Limb (tissue), 2 donors: Measurements from ENCODE around the gene MNS1.
"Not testable (repeated sequence)": the region's sequence is repeated elsewhere in the genome, so short reads cannot be mapped to it uniquely, and the experiment has no call there.

ENCODE experiments used
- DNase-seq, 2 donors: peaks; one replicate each; pipeline ENCODE4 v3.0.0-alpha.2; 2016; ENCODE audit errors: extremely low spot score in 2 of 2

Gene MNS1

DNA sequence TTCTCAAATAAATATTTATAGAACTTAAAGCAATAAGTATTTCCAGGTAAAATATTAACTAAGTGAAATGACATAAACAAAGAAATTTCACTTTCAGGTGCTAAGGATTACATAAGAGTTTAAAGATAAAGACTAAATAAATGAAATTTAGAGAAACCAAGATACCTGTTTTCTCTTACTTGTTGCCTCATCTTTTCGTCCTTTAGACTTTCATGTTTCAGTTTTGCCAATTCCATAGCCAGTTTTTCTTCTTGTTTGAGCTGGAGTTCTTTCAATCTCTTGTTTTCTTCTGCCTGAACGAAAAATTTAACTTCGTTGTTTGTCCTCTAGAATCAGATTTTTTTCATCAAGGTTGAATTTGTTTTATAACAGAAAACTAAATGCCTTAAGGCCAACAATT is 8.7 kb downstream of the MNS1 start:
- DNase-seq: no peak

- no peak for DNase-seq
Measured at GRCh38 chr15:56454836-56455235, 10.1 kb downstream of the MNS1 start.

- DNase-seq: no peak
Measured at GRCh38 chr15:56445746-56446145, 19.2 kb downstream of the MNS1 start.

DNA sequence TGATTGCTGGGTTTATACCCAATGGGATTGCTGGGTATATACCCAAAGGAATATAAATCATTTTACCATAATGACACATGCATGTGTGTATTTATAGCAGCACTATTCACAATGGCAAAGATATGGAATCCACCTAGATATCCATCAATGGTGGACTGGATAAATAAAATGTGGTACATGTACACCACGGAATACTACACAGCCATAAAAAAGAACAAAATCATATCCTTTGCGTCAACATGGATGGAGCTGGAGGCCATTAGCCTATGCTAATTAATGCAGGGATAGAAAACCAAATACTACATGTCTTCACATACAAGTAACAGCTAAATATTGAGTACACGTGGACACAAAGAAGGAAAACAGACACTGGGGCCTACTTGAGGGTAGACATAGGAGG is 22.6 kb downstream of the MNS1 start:
- DNase-seq: no peak

GRCh38 chr15:56440214-56440770 is 24.6 kb downstream of the MNS1 start:
- no peak for DNase-seq

DNA sequence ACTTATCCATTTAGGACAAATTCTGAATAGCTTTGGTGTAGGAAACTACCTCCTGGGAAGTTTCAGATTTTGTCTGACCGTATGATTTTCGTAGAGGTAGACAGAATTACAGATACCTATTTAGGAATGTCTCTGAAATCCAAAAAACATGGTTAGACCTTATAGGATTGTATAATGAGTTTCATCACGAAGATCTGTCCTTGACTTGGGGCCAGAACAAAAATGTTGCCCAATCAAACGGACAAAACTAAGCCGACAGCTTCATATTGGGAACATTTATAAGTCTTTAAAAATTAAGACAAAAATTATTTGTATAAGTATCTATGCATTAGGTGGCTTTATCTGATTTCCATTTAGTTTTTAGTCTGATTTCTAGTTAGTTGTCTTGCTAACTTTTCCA is 32.6 kb downstream of the MNS1 start:
- DNase-seq: no peak

DNA sequence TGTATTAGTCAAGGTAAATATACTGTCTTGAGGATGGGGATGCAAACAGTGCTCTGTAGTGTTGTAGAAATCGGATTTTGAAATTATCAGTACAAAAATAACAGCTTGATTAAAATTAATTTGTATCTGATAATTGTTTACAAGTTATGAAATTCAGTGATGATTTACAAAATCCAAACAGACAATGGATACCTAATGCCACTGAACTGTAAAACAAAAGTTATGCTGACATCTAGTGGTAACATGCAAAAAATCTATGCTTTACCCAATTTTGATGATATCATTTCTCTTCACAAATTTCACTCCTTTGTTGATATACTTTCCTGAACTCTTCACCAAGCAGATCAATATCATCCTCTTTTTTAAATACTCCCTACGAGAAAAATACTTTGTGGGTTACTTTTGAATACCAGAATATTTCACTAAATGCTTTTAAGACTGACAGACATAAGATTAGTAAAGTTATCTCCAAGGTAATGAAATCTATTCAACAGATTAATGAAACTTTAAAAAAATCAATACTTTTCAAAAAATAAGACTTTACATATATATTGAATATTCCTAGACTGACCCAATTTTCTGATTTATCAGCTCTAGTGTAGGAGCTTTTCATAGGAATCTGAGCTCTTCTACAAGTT is 36.0 kb downstream of the MNS1 start:
- DNase-seq: peak in 1 of 2 donors; percentile 48

- DNase-seq: no peak
Measured at GRCh38 chr15:56425976-56426375, 39.0 kb downstream of the MNS1 start.

DNA sequence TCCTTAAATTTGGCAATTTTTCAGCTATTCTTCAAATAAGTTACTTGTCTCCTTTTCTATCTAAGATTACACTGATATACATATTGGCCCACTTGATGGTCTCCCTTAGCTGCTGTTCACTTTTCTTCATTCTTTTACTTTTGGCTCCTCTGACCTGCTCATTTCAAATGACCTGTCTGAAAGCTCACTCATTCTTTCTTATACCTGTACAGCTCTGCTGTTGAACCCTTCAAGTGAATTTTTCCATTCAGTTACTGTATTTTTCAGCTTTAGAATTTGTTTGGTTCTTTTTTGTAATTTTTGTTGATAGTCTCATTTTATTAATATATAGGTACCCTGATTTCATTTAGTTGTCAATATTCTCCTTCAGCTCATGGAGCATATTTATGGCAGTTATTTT is 39.7 kb downstream of the MNS1 start:
- DNase-seq: no peak

- DNase-seq: not testable (repeated sequence)
Measured at GRCh38 chr15:56413114-56413733, 51.7 kb downstream of the MNS1 start.

DNA sequence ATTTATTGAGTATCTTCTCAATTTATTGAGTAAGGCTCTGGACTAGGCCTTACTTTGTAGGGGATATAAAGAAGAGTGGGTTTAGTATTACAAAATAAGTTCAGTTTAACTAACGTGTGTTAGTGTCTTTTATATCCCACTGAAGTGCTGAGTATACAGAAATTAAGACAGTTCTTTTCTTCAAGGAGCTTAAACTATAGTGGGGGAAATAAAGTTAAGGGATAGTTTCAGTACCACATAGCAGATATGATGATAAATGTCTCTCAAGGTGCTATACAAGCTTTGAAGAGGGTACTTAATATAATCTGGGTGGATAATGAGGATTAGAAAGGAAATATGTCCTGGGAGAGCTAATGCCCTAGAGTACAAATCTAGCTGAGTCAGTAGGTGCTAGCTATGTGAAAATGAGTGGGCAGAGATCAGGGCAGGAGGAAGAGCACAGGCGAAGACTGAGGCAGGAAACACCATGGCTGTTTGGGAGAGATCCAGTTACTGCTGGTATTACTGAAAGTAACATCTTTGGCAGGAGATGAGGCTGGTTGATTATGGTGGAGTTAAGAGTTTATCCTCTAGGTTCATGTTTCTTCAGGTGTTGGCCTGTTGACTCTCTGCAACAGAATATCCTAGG is 53.7 kb downstream of the MNS1 start:
- no peak for DNase-seq

GRCh38 chr15:56410721-56411120 is 54.2 kb downstream of the MNS1 start:
- no peak for DNase-seq

DNA sequence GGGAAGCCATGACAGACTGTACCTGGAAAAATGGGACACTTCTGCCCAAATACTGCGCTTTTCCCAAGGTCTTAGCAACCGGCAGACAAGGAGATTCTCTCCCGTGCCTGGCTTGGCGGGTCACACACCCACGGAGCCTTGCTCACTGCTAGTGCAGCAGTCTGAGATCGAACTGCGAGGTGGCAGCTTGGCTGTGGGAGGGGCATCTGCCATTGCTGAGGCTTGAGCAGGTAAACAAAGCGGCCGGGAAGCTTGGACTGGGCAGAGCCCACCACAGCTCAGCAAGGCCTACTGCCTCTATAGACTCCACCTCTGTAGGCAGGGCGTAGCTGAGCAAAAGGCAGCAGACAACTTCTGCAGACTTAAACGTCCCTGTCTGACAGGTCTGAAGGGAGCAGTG is 65.7 kb downstream of the MNS1 start:
- DNase-seq: not testable (repeated sequence)

- not testable (repeated sequence) for DNase-seq
Measured at GRCh38 chr15:56397325-56397724, 67.6 kb downstream of the MNS1 start.

DNA sequence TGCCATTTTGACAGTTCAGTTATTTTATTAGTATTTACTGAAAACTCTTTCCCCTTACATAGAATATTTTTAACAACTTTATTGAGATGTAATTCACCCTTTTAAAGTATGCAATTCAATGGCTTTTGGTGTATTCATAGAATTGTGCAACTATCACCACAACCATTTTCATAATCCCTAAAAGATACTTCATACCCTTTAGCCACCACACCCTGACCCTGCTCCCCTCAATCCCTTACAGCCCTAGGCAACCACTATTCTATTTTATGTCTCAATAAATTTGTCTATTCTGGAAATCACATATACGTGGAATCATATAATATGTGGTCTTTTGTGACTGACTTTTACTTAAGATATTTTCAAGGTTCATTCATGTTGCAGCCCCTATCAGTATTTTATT is 70.0 kb downstream of the MNS1 start:
- DNase-seq: no peak

DNA sequence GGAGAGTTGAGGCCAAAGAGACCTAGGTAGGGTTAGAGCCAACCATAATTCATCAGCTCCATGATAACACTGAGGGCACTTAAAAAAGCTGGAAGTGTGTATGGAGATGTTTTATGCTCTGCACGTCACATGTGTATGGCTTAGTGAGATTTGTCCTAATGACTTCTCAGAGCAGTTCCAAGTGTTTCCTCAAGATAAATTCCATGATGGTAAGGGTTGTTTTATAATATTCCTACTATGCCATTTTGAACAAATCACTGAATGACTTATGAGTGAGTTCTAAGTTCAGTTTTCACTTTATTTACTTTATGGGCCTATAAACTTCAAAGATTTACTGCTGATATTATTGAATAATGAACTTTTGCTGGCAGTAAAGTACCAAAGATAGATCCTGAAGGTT is 71.7 kb downstream of the MNS1 start:
- no peak for DNase-seq

- no peak for DNase-seq
Measured at GRCh38 chr15:56390739-56391267, 74.1 kb downstream of the MNS1 start.

DNA sequence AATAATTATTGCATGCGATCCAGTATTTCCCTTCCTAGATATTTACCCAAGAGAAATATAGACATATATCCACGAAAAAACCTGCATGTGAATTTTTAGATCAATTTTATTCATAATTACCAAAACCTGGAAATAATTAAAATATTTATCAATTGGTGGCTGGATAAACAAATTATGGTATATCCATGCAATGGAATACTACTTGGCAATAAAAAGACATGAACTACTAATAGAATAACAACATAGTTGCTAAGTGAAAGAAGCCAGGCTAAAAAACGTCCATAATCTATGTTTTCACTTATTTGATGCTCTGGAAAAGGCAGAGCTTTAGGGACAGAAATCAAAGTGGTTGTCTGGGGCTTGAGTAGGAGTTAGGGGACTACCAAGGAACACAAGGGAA is 79.0 kb downstream of the MNS1 start:
- no peak for DNase-seq

GRCh38 chr15:56383010-56383409 is 81.9 kb downstream of the MNS1 start:
- no peak for DNase-seq
